Measurements from ENCODE around the gene FAM20A. TPM values are rescaled to one million over a fixed set of nuclear protein-coding genes. Genes with fewer than 3 reads are reported as not detected.

FAM20A gene
- total and polyA plus RNA-seq, 4 donors, result 11.5 to 46.5 (median 14.7) TPM

- H3K27ac ChIP-seq (ENCODE audit: low read depth, low read length), result peak overlapping the region; percentile 55
- H3K4me3 ChIP-seq (ENCODE audit: low read depth, low read length), result no peak overlapping the region
- peaks cover 2% of the 10 kb centered on the region for H3K27me3 ChIP-seq (ENCODE audit: control insufficient read depth, insufficient read depth, low read length)
- H3K9me3 ChIP-seq (ENCODE audit: control insufficient read depth, insufficient read depth, low read length), result peaks cover 1% of the 10 kb centered on the region
- H3K4me1 ChIP-seq (ENCODE audit: control insufficient read depth, insufficient read depth, low read length), result no peaks in the 10 kb centered on the region
- DNase-seq (ENCODE audit: low read depth in 4 of 6, low spot score in 6 of 6), result peak in 2 of 6 donors; percentile 41 to 61
- WGBS (ENCODE audit: insufficient coverage), result 38% methylated on average over 2 of the region's 3 CpGs
- no peaks in the 10 kb centered on the region for H3K36me3 ChIP-seq (ENCODE audit: control insufficient read depth, insufficient read depth, low read length)
These were observed 8.2 kb downstream of the FAM20A start for GRCh38 chr17:68592682-68593641.

- Histone ChIP-seq H3K9me3 (ENCODE audit: control insufficient read depth, insufficient read depth, low read length) (peaks cover 1% of the 10 kb centered on the region), H3K27me3 (ENCODE audit: control insufficient read depth, insufficient read depth, low read length) (peaks cover 2% of the 10 kb centered on the region), H3K4me3 (ENCODE audit: low read depth, low read length) (no peak overlapping the region), H3K36me3 (ENCODE audit: control insufficient read depth, insufficient read depth, low read length) (no peaks in the 10 kb centered on the region), H3K4me1 (ENCODE audit: control insufficient read depth, insufficient read depth, low read length) (no peaks in the 10 kb centered on the region), H3K27ac (ENCODE audit: low read depth, low read length) (no peak overlapping the region)
- WGBS (ENCODE audit: insufficient coverage), result 90% methylated on average over 2 of the region's 2 CpGs
- DNase-seq (ENCODE audit: low read depth in 4 of 6, low spot score in 6 of 6), result no peak
These were observed 9.2 kb downstream of the FAM20A start for GRCh38 chr17:68592009-68592408.

GRCh38 chr17:68591583-68591982 lies 9.6 kb downstream of the FAM20A start:
- Histone ChIP-seq H3K4me3 (ENCODE audit: low read depth, low read length) (no peak overlapping the region), H3K9me3 (ENCODE audit: control insufficient read depth, insufficient read depth, low read length) (peaks cover 1% of the 10 kb centered on the region), H3K4me1 (ENCODE audit: control insufficient read depth, insufficient read depth, low read length) (no peaks in the 10 kb centered on the region), H3K36me3 (ENCODE audit: control insufficient read depth, insufficient read depth, low read length) (no peaks in the 10 kb centered on the region), H3K27me3 (ENCODE audit: control insufficient read depth, insufficient read depth, low read length) (peaks cover 2% of the 10 kb centered on the region), H3K27ac (ENCODE audit: low read depth, low read length) (no peak overlapping the region)
- DNase-seq (ENCODE audit: low read depth in 4 of 6, low spot score in 6 of 6), result no peak
- no CpG with 5 or more reads among the region's 12 CpGs for WGBS (ENCODE audit: insufficient coverage)

GRCh38 chr17:68589086-68589485 lies 12.1 kb downstream of the FAM20A start:
- WGBS (ENCODE audit: insufficient coverage), result 83% methylated on average over 2 of the region's 3 CpGs
- Histone ChIP-seq H3K27ac (ENCODE audit: low read depth, low read length) (no peak overlapping the region), H3K27me3 (ENCODE audit: control insufficient read depth, insufficient read depth, low read length) (no peaks in the 10 kb centered on the region), H3K4me1 (ENCODE audit: control insufficient read depth, insufficient read depth, low read length) (no peaks in the 10 kb centered on the region), H3K9me3 (ENCODE audit: control insufficient read depth, insufficient read depth, low read length) (peaks cover 1% of the 10 kb centered on the region), H3K36me3 (ENCODE audit: control insufficient read depth, insufficient read depth, low read length) (no peaks in the 10 kb centered on the region), H3K4me3 (ENCODE audit: low read depth, low read length) (no peak overlapping the region)
- no peak for DNase-seq (ENCODE audit: low read depth in 4 of 6, low spot score in 6 of 6)

GRCh38 chr17:68588362-68588761 lies 12.8 kb downstream of the FAM20A start:
- Histone ChIP-seq H3K36me3 (ENCODE audit: control insufficient read depth, insufficient read depth, low read length) (no peaks in the 10 kb centered on the region), H3K9me3 (ENCODE audit: control insufficient read depth, insufficient read depth, low read length) (peaks cover 1% of the 10 kb centered on the region), H3K4me1 (ENCODE audit: control insufficient read depth, insufficient read depth, low read length) (no peaks in the 10 kb centered on the region), H3K4me3 (ENCODE audit: low read depth, low read length) (no peak overlapping the region), H3K27ac (ENCODE audit: low read depth, low read length) (no peak overlapping the region), H3K27me3 (ENCODE audit: control insufficient read depth, insufficient read depth, low read length) (no peaks in the 10 kb centered on the region)
- 88% methylated on average over 1 of the region's 1 CpG for WGBS (ENCODE audit: insufficient coverage)
- DNase-seq (ENCODE audit: low read depth in 4 of 6, low spot score in 6 of 6), result no peak

GRCh38 chr17:68587847-68588246 lies 13.3 kb downstream of the FAM20A start:
- Histone ChIP-seq H3K27me3 (ENCODE audit: control insufficient read depth, insufficient read depth, low read length) (no peaks in the 10 kb centered on the region), H3K4me3 (ENCODE audit: low read depth, low read length) (no peak overlapping the region), H3K4me1 (ENCODE audit: control insufficient read depth, insufficient read depth, low read length) (no peaks in the 10 kb centered on the region), H3K36me3 (ENCODE audit: control insufficient read depth, insufficient read depth, low read length) (no peaks in the 10 kb centered on the region), H3K27ac (ENCODE audit: low read depth, low read length) (no peak overlapping the region), H3K9me3 (ENCODE audit: control insufficient read depth, insufficient read depth, low read length) (peaks cover 1% of the 10 kb centered on the region)
- no peak for DNase-seq (ENCODE audit: low read depth in 4 of 6, low spot score in 6 of 6)
- no CpG with 5 or more reads among the region's 2 CpGs for WGBS (ENCODE audit: insufficient coverage)

GRCh38 chr17:68587026-68587425 lies 14.1 kb downstream of the FAM20A start:
- no peaks in the 10 kb centered on the region for H3K27me3 ChIP-seq (ENCODE audit: control insufficient read depth, insufficient read depth, low read length)
- DNase-seq (ENCODE audit: low read depth in 4 of 6, low spot score in 6 of 6), result no peak
- H3K27ac ChIP-seq (ENCODE audit: low read depth, low read length), result no peak overlapping the region
- no peaks in the 10 kb centered on the region for H3K4me1 ChIP-seq (ENCODE audit: control insufficient read depth, insufficient read depth, low read length)
- WGBS (ENCODE audit: insufficient coverage), result 96% methylated on average over 3 of the region's 5 CpGs
- peaks cover 1% of the 10 kb centered on the region for H3K9me3 ChIP-seq (ENCODE audit: control insufficient read depth, insufficient read depth, low read length)
- H3K4me3 ChIP-seq (ENCODE audit: low read depth, low read length), result no peak overlapping the region
- H3K36me3 ChIP-seq (ENCODE audit: control insufficient read depth, insufficient read depth, low read length), result no peaks in the 10 kb centered on the region

- Histone ChIP-seq H3K4me1 (ENCODE audit: control insufficient read depth, insufficient read depth, low read length) (no peaks in the 10 kb centered on the region), H3K27me3 (ENCODE audit: control insufficient read depth, insufficient read depth, low read length) (no peaks in the 10 kb centered on the region), H3K36me3 (ENCODE audit: control insufficient read depth, insufficient read depth, low read length) (no peaks in the 10 kb centered on the region), H3K9me3 (ENCODE audit: control insufficient read depth, insufficient read depth, low read length) (peaks cover 1% of the 10 kb centered on the region), H3K27ac (ENCODE audit: low read depth, low read length) (no peak overlapping the region), H3K4me3 (ENCODE audit: low read depth, low read length) (no peak overlapping the region)
- no peak for DNase-seq (ENCODE audit: low read depth in 4 of 6, low spot score in 6 of 6)
- WGBS (ENCODE audit: insufficient coverage), result 57% methylated on average over 3 of the region's 4 CpGs
These were observed 15.5 kb downstream of the FAM20A start for GRCh38 chr17:68585643-68586042.

- peak in 1 of 6 donors; percentile 33 for DNase-seq (ENCODE audit: low read depth in 4 of 6, low spot score in 6 of 6)
These were observed 16.4 kb downstream of the FAM20A start for GRCh38 chr17:68584581-68585303.

More at GRCh38 chr17:68584581-68585303, 16.4 kb downstream of the FAM20A start:
- Histone ChIP-seq H3K36me3 (ENCODE audit: control insufficient read depth, insufficient read depth, low read length) (no peaks in the 10 kb centered on the region), H3K4me1 (ENCODE audit: control insufficient read depth, insufficient read depth, low read length) (no peaks in the 10 kb centered on the region), H3K27ac (ENCODE audit: low read depth, low read length) (no peak overlapping the region), H3K27me3 (ENCODE audit: control insufficient read depth, insufficient read depth, low read length) (no peaks in the 10 kb centered on the region), H3K4me3 (ENCODE audit: low read depth, low read length) (no peak overlapping the region), H3K9me3 (ENCODE audit: control insufficient read depth, insufficient read depth, low read length) (peaks cover 1% of the 10 kb centered on the region)
- WGBS (ENCODE audit: insufficient coverage), result 73% methylated on average over 3 of the region's 5 CpGs
